A549 (cell line): ENCODE data around the gene TM4SF1.

Experiments
- NR3C1 ChIP-seq: fragments of >200 bp; sonication (Bioruptor Twin); formaldehyde crosslinking; IDR thresholded peaks from 3 replicates; pipeline ENCODE4 v1.6.1; 2017
- POLR2AphosphoS2 ChIP-seq: conservative IDR thresholded peaks from 2 replicates; pipeline ENCODE4 v1.6.1; 2012; ENCODE audit warnings: low read length, improper control_type of control experiment, inconsistent platforms
- TF ChIP-seq, protein P1 (sequence below): fragments of >200 bp; sonication (Bioruptor Twin); formaldehyde crosslinking; IDR thresholded peaks from 3 replicates; pipeline ENCODE4 v1.5.1; 2016
- TF ChIP-seq, protein P2 (sequence below): fragments of 250-450 bp; sonication (Bioruptor Pico); IDR thresholded peaks from 2 replicates; pipeline ENCODE4 v1.5.0; 2021; ENCODE audit warnings: mild to moderate bottlenecking, moderate library complexity, borderline replicate concordance
- TF ChIP-seq, protein P3 (sequence below): fragments of 200-600 bp; sonication (generic); IDR thresholded peaks from 2 replicates; pipeline ENCODE4 v1.6.1; 2016; ENCODE audit warnings: antibody characterized with exemption, mild to moderate bottlenecking, moderate library complexity

DNA sequence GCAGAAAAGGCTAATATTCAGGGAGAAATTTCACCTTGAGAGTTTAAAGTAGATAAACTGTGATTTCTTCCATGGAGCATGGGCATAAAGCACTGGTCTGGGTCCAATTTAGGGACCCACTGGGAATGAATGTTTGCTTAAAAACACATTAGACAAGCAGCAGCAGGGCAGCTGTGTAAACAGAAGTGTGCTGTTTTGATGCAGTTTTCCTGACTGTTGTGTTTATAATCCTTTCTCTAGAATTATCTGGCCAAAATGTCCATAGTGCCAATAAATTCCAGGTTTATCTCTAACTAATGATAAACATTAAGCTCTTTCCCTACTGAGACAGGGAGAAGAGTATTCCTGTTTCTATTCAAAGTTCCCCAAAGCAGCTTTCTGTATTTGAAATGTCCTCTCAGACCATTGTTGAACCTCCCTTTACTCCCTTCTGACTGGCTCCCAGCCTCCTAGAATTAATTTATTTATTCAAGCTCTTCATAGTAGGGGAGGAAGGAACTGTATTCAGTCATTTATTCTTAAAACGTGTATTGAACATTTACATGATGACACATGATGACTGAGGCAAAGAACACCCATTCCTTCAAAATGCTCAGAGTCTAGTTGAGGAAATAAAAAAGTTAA is 37.0 kb downstream of the TM4SF1 start:
- TF ChIP-seq POLR2AphosphoS2 = no peak
- TF ChIP-seq, protein P1, sequence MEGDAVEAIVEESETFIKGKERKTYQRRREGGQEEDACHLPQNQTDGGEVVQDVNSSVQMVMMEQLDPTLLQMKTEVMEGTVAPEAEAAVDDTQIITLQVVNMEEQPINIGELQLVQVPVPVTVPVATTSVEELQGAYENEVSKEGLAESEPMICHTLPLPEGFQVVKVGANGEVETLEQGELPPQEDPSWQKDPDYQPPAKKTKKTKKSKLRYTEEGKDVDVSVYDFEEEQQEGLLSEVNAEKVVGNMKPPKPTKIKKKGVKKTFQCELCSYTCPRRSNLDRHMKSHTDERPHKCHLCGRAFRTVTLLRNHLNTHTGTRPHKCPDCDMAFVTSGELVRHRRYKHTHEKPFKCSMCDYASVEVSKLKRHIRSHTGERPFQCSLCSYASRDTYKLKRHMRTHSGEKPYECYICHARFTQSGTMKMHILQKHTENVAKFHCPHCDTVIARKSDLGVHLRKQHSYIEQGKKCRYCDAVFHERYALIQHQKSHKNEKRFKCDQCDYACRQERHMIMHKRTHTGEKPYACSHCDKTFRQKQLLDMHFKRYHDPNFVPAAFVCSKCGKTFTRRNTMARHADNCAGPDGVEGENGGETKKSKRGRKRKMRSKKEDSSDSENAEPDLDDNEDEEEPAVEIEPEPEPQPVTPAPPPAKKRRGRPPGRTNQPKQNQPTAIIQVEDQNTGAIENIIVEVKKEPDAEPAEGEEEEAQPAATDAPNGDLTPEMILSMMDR = no peak
- TF ChIP-seq, protein P2, sequence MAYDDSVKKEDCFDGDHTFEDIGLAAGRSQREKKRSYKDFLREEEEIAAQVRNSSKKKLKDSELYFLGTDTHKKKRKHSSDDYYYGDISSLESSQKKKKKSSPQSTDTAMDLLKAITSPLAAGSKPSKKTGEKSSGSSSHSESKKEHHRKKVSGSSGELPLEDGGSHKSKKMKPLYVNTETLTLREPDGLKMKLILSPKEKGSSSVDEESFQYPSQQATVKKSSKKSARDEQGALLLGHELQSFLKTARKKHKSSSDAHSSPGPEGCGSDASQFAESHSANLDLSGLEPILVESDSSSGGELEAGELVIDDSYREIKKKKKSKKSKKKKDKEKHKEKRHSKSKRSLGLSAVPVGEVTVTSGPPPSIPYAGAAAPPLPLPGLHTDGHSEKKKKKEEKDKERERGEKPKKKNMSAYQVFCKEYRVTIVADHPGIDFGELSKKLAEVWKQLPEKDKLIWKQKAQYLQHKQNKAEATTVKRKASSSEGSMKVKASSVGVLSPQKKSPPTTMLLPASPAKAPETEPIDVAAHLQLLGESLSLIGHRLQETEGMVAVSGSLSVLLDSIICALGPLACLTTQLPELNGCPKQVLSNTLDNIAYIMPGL = no peak
- TF ChIP-seq NR3C1 = no peak
- TF ChIP-seq, protein P3, sequence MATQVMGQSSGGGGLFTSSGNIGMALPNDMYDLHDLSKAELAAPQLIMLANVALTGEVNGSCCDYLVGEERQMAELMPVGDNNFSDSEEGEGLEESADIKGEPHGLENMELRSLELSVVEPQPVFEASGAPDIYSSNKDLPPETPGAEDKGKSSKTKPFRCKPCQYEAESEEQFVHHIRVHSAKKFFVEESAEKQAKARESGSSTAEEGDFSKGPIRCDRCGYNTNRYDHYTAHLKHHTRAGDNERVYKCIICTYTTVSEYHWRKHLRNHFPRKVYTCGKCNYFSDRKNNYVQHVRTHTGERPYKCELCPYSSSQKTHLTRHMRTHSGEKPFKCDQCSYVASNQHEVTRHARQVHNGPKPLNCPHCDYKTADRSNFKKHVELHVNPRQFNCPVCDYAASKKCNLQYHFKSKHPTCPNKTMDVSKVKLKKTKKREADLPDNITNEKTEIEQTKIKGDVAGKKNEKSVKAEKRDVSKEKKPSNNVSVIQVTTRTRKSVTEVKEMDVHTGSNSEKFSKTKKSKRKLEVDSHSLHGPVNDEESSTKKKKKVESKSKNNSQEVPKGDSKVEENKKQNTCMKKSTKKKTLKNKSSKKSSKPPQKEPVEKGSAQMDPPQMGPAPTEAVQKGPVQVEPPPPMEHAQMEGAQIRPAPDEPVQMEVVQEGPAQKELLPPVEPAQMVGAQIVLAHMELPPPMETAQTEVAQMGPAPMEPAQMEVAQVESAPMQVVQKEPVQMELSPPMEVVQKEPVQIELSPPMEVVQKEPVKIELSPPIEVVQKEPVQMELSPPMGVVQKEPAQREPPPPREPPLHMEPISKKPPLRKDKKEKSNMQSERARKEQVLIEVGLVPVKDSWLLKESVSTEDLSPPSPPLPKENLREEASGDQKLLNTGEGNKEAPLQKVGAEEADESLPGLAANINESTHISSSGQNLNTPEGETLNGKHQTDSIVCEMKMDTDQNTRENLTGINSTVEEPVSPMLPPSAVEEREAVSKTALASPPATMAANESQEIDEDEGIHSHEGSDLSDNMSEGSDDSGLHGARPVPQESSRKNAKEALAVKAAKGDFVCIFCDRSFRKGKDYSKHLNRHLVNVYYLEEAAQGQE = no peak
